GM23338 (cell line): ENCODE data around the gene ARHGEF40. TPM values are rescaled to one million over a fixed set of nuclear protein-coding genes. Genes with fewer than 3 reads are reported as not detected.

Source experiments
- ATAC-seq: fragments of 200-7000 bp; cut with Tn5 transposase; 3 replicates; pipeline ENCODE4 v1.9.1; 2020
- DNase-seq: peaks from one replicate; pipeline ENCODE4 v3.0.0-alpha.2; 2015; ENCODE audit warnings: low spot score
- H2AFZ ChIP-seq: fragments of 200-600 bp; sonication (generic); 2 replicates; pipeline ENCODE4 v1.8.0; 2016; ENCODE audit warnings: antibody characterized with exemption, mild to moderate bottlenecking, moderate library complexity
- H3F3A ChIP-seq: fragments of 200-600 bp; sonication (generic); replicated peaks from 2 replicates; pipeline ENCODE4 v1.8.0; 2017; ENCODE audit warnings: antibody characterized with exemption, mixed run types, low read depth
- H3K27ac ChIP-seq: fragments of 200-600 bp; sonication (generic); 2 replicates; pipeline ENCODE4 v1.6.1; 2016; ENCODE audit warnings: low read depth
- H3K27me3 ChIP-seq: fragments of 200-600 bp; sonication (generic); 2 replicates; pipeline ENCODE4 v1.8.0; 2016; ENCODE audit warnings: mild to moderate bottlenecking, mixed run types, moderate library complexity; ENCODE audit not compliant: insufficient read depth
- H3K36me3 ChIP-seq: fragments of 200-600 bp; sonication (generic); 2 replicates; pipeline ENCODE4 v1.8.0; 2016; ENCODE audit warnings: mild to moderate bottlenecking; ENCODE audit not compliant: insufficient read depth
- H3K4me1 ChIP-seq: fragments of 200-600 bp; sonication (generic); 2 replicates; pipeline ENCODE4 v1.8.0; 2016; ENCODE audit warnings: mild to moderate bottlenecking, moderate library complexity; ENCODE audit not compliant: insufficient read depth
- H3K4me2 ChIP-seq: fragments of 200-600 bp; sonication (generic); 2 replicates; pipeline ENCODE4 v1.7.1; 2017; ENCODE audit warnings: mixed run types
- H3K4me3 ChIP-seq: fragments of 200-600 bp; sonication (generic); 2 replicates; pipeline ENCODE4 v1.6.1; 2016; ENCODE audit warnings: mixed run types
- H3K79me2 ChIP-seq: fragments of 200-600 bp; sonication (generic); replicated peaks from 2 replicates; pipeline ENCODE4 v1.8.0; 2017; ENCODE audit warnings: mild to moderate bottlenecking; ENCODE audit not compliant: insufficient read depth
- H3K9me2 ChIP-seq: fragments of 200-600 bp; sonication (generic); 2 replicates; pipeline ENCODE4 v1.8.0; 2017; ENCODE audit not compliant: insufficient read depth
- H4K20me1 ChIP-seq: fragments of 200-600 bp; sonication (generic); replicated peaks from 2 replicates; pipeline ENCODE4 v1.8.0; 2017; ENCODE audit warnings: mild to moderate bottlenecking; ENCODE audit not compliant: insufficient read depth
- H3K27ac Mint-ChIP-seq: 2 replicates; pipeline ENCODE4 v1.8.0; 2020; ENCODE audit warnings: inconsistent platforms, mild to moderate bottlenecking, moderate library complexity, mixed read lengths
- H3K27me3 Mint-ChIP-seq: 3 replicates; pipeline ENCODE4 v1.8.0; 2022; ENCODE audit warnings: low read depth, mild to moderate bottlenecking, moderate library complexity, mixed read lengths, inconsistent platforms; ENCODE audit not compliant: insufficient read depth, poor library complexity
- H3K36me3 Mint-ChIP-seq: 3 replicates; pipeline ENCODE4 v1.8.0; 2021; ENCODE audit warnings: low read depth, mild to moderate bottlenecking, inconsistent platforms, moderate library complexity, mixed read lengths
- H3K4me1 Mint-ChIP-seq: 3 replicates; pipeline ENCODE4 v1.8.0; 2020; ENCODE audit warnings: mild to moderate bottlenecking, inconsistent platforms, mixed read lengths
- H3K4me3 Mint-ChIP-seq: 3 replicates; pipeline ENCODE4 v1.8.0; 2021; ENCODE audit warnings: moderate library complexity, mild to moderate bottlenecking, inconsistent platforms, mixed read lengths
- H3K9me3 Mint-ChIP-seq: 3 replicates; pipeline ENCODE4 v1.8.0; 2020; ENCODE audit warnings: moderate library complexity, mild to moderate bottlenecking, inconsistent platforms, mixed read lengths
- CREB1 ChIP-seq: fragments of 250-450 bp; sonication (Bioruptor Pico); IDR thresholded peaks from 2 replicates; pipeline ENCODE4 v1.5.0; 2020; ENCODE audit warnings: low read depth, mild to moderate bottlenecking, moderate library complexity
- EZH2 ChIP-seq: fragments of 200-600 bp; sonication (generic); IDR thresholded peaks from one replicate; pipeline ENCODE4 v1.8.0; 2017; ENCODE audit warnings: antibody characterized with exemption, mild to moderate bottlenecking, low read depth; ENCODE audit not compliant: unreplicated experiment
- EZH2phosphoT487 ChIP-seq: fragments of 200-600 bp; sonication (generic); IDR thresholded peaks from one replicate; pipeline ENCODE4 v1.8.1; 2018; ENCODE audit warnings: antibody characterized with exemption; ENCODE audit not compliant: unreplicated experiment
- JUNB ChIP-seq: IDR thresholded peaks from one replicate; pipeline ENCODE4 v1.6.1; 2016; ENCODE audit warnings: antibody characterized with exemption; ENCODE audit not compliant: unreplicated experiment
- STAT1 ChIP-seq: IDR thresholded peaks from one replicate; pipeline ENCODE4 v1.6.1; 2016; ENCODE audit warnings: antibody characterized with exemption; ENCODE audit not compliant: unreplicated experiment
- ZNF114 ChIP-seq: fragments of 250-450 bp; sonication (Bioruptor Pico); IDR thresholded peaks from 2 replicates; pipeline ENCODE4 v1.5.0; 2020; ENCODE audit warnings: mild to moderate bottlenecking, moderate library complexity
- ZNF331 ChIP-seq: fragments of 250-450 bp; sonication (Bioruptor Pico); IDR thresholded peaks from 2 replicates; pipeline ENCODE4 v1.5.0; 2020; ENCODE audit warnings: low read depth, mild to moderate bottlenecking, moderate library complexity
- polyA plus RNA-seq: library from polyadenylated mRNA; unstranded; fragments of >200 nt; fragmentation: Nextera tagmentation; extraction: Ambion mirVana; gene quantifications from 2 replicates; pipeline ENCODE4 v1.2.1, GENCODE V29; 2016
- total RNA-seq: library from RNA; depleted of rRNA; stranded (reverse); fragments of >200 nt; shearing (Covaris generic); gene quantifications from 2 replicates; pipeline ENCODE4 v1.2.3, GENCODE V29; 2014
- TF ChIP-seq, protein P1 (sequence below): fragments of 250-450 bp; sonication (Bioruptor Pico); IDR thresholded peaks from 2 replicates; pipeline ENCODE4 v1.5.0; 2020; ENCODE audit warnings: mild to moderate bottlenecking, moderate library complexity

ARHGEF40 gene
- total and polyA plus RNA-seq, 2 experiments from 2014 or later = 17.7 to 44.6 TPM

DNA sequence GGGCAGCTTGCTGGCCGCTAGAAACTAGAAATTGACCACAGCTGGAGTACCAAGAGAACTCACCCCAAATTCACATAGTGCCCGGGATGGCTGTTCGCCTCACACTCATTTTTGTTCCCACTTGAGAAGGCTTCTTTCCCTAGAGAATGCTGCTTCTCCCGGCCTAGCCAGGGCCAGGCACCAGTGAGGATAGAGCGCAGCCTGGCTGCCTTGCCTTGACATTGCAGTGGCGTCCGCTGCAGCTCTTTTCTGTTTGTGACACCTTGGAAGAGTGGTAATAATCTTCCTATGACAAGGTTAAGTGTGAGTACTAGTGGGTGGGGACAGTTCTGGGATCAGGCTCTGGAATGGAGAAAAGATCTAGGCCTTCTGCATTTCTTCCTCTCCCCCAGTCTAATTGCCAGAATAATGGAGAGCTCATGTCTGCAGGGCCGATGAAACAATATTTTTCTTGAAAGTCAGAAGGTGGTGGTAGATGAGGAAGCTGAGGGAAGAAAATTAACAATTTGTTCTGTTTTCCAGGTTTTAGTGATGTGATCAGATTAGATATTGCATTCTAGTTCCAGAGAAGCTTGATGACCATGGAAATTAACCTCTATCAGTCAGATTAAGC, 34.5 kb downstream of the ARHGEF40 start (continued):
- TF ChIP-seq, protein P1, sequence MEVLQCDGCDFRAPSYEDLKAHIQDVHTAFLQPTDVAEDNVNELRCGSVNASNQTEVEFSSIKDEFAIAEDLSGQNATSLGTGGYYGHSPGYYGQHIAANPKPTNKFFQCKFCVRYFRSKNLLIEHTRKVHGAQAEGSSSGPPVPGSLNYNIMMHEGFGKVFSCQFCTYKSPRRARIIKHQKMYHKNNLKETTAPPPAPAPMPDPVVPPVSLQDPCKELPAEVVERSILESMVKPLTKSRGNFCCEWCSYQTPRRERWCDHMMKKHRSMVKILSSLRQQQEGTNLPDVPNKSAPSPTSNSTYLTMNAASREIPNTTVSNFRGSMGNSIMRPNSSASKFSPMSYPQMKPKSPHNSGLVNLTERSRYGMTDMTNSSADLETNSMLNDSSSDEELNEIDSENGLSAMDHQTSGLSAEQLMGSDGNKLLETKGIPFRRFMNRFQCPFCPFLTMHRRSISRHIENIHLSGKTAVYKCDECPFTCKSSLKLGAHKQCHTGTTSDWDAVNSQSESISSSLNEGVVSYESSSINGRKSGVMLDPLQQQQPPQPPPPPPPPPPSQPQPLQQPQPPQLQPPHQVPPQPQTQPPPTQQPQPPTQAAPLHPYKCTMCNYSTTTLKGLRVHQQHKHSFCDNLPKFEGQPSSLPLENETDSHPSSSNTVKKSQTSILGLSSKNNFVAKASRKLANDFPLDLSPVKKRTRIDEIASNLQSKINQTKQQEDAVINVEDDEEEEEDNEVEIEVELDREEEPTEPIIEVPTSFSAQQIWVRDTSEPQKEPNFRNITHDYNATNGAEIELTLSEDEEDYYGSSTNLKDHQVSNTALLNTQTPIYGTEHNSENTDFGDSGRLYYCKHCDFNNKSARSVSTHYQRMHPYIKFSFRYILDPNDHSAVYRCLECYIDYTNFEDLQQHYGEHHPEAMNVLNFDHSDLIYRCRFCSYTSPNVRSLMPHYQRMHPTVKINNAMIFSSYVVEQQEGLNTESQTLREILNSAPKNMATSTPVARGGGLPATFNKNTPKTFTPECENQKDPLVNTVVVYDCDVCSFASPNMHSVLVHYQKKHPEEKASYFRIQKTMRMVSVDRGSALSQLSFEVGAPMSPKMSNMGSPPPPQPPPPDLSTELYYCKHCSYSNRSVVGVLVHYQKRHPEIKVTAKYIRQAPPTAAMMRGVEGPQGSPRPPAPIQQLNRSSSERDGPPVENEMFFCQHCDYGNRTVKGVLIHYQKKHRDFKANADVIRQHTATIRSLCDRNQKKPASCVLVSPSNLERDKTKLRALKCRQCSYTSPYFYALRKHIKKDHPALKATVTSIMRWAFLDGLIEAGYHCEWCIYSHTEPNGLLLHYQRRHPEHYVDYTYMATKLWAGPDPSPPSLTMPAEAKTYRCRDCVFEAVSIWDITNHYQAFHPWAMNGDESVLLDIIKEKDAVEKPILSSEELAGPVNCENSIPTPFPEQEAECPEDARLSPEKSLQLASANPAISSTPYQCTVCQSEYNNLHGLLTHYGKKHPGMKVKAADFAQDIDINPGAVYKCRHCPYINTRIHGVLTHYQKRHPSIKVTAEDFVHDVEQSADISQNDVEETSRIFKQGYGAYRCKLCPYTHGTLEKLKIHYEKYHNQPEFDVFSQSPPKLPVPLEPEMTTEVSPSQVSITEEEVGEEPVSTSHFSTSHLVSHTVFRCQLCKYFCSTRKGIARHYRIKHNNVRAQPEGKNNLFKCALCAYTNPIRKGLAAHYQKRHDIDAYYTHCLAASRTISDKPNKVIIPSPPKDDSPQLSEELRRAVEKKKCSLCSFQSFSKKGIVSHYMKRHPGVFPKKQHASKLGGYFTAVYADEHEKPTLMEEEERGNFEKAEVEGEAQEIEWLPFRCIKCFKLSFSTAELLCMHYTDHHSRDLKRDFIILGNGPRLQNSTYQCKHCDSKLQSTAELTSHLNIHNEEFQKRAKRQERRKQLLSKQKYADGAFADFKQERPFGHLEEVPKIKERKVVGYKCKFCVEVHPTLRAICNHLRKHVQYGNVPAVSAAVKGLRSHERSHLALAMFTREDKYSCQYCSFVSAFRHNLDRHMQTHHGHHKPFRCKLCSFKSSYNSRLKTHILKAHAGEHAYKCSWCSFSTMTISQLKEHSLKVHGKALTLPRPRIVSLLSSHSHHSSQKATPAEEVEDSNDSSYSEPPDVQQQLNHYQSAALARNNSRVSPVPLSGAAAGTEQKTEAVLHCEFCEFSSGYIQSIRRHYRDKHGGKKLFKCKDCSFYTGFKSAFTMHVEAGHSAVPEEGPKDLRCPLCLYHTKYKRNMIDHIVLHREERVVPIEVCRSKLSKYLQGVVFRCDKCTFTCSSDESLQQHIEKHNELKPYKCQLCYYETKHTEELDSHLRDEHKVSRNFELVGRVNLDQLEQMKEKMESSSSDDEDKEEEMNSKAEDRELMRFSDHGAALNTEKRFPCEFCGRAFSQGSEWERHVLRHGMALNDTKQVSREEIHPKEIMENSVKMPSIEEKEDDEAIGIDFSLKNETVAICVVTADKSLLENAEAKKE (CRISPR knock-in tag) = no peak
- TF ChIP-seq EZH2phosphoT487 = no peak
- 0 out of 2 replicates have a peak, but pooled peaks have one; percentile 30 for TF ChIP-seq CREB1 (CRISPR knock-in tag)
- TF ChIP-seq EZH2 = no peak
- TF ChIP-seq STAT1 = no peak
- no peak for TF ChIP-seq JUNB
- no peak for TF ChIP-seq ZNF114

DNA sequence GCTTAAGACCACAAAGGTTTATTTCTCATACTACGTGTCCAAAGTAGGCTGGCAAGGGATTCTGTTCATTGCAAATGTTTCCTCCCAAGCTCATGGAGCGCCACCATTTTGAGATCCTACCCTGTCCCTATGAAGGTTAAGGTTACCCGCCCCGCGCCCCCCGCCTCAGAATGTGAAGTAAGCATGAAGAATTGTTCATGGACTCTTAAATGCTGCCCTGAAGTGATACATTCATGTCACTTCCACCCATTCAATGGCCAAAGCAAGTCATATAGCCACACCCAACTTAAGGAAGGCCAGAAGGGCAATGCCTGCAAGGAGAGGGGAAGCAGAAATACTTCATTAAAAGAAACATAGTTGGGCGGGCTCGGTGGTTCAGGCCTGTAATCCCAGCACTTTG, 35.0 kb downstream of the ARHGEF40 start:
- Histone ChIP-seq H3K79me2 (peaks cover 10% of the 10 kb centered on the region), H3K4me3 (peak overlapping the region; percentile 90; the same call in 1 of the 2 replicates), H3F3A (no peaks in the 10 kb centered on the region; the same call in none of the 2 replicates), H3K9me2 (no peaks in the 10 kb centered on the region), H3K36me3 (no peaks in the 10 kb centered on the region), H2AFZ (no peak overlapping the region), H4K20me1 (no peaks in the 10 kb centered on the region), H3K27ac (no peak overlapping the region), H3K4me2 (peak overlapping the region; percentile 97), H3K27me3 (no peaks in the 10 kb centered on the region), H3K4me1 (peaks cover 36% of the 10 kb centered on the region)
- Mint-ChIP-seq H3K27me3 (peaks cover 4% of the 10 kb centered on the region), H3K9me3 (no peaks in the 10 kb centered on the region; the same call in 2 of the 3 replicates), H3K4me1 (peaks cover 77% of the 10 kb centered on the region), H3K27ac (no peak overlapping the region), H3K36me3 (no peaks in the 10 kb centered on the region), H3K4me3 (peak overlapping the region; percentile 91)
- TF ChIP-seq STAT1 = no peak
- TF ChIP-seq JUNB = no peak
- no peak for TF ChIP-seq EZH2
- TF ChIP-seq ZNF331 = no peak
- ATAC-seq (no peak), DNase-seq (no peak)
